ENCODE data around the gene RNF212. TPM values are rescaled to one million over a fixed set of nuclear protein-coding genes. Genes with fewer than 3 reads are reported as not detected.

RNF212 gene
- total and polyA plus RNA-seq, 8 donors, result 7.2 to 13.6 (median 10.0) TPM

GRCh38 chr4:1122505-1122904 is 9.1 kb upstream of the RNF212 start:
- TF ChIP-seq CTCF (IDR thresholded peaks at IDR 0.05), result no peak
- no peak for ATAC-seq

GRCh38 chr4:1116838-1117237 is 3.5 kb upstream of the RNF212 start:
- intact Hi-C loops (cut with DNase I), result no loop called here
- Histone ChIP-seq H3K27ac (no peak overlapping the region), H3K27me3 (peaks cover 4 to 48% of the 10 kb centered on the region in 2 donors), H3K4me3 (no peak overlapping the region), H3K4me1 (no peaks in the 10 kb centered on the region), H3K9me3 (no peaks in the 10 kb centered on the region), H3K36me3 (no peaks in the 10 kb centered on the region)
- no peak for TF ChIP-seq CTCF (IDR thresholded peaks at IDR 0.05)
- no peak for DNase-seq
- no peak for ATAC-seq

More at GRCh38 chr4:1122505-1122904, 9.1 kb upstream of the RNF212 start:
- peaks cover 0 to 7% of the 10 kb centered on the region in 2 donors for H3K27me3 ChIP-seq
- intact Hi-C loops (cut with DNase I), result no loop called here
- H3K4me3 ChIP-seq, result no peak overlapping the region
- H3K9me3 ChIP-seq, result no peaks in the 10 kb centered on the region
- no peaks in the 10 kb centered on the region for H3K4me1 ChIP-seq
- H3K27ac ChIP-seq, result no peak overlapping the region
- no peak for DNase-seq
- H3K36me3 ChIP-seq, result no peaks in the 10 kb centered on the region

GRCh38 chr4:1115528-1116293 is 2.3 kb upstream of the RNF212 start:
- ATAC-seq (no peak), DNase-seq (no peak)
- no peak overlapping the region for H3K4me3 ChIP-seq
- no peaks in the 10 kb centered on the region for H3K4me1 ChIP-seq
- peaks cover 4 to 60% of the 10 kb centered on the region in 2 donors for H3K27me3 ChIP-seq
- TF ChIP-seq CTCF (IDR thresholded peaks at IDR 0.05), result no peak
- no peak overlapping the region for H3K27ac ChIP-seq
- H3K9me3 ChIP-seq, result no peaks in the 10 kb centered on the region
- no peaks in the 10 kb centered on the region for H3K36me3 ChIP-seq
- intact Hi-C loops (cut with DNase I), result no loop called here

- ATAC-seq (no peak), DNase-seq (peak in 1 of 4 donors; percentile 59)
- no peaks in the 10 kb centered on the region for H3K4me1 ChIP-seq
- no peak overlapping the region for H3K27ac ChIP-seq
- no peaks in the 10 kb centered on the region for H3K36me3 ChIP-seq
- no peak overlapping the region for H3K4me3 ChIP-seq
- H3K9me3 ChIP-seq, result no peaks in the 10 kb centered on the region
- no peak for TF ChIP-seq CTCF (IDR thresholded peaks at IDR 0.05)
- H3K27me3 ChIP-seq, result peaks cover 4 to 78% of the 10 kb centered on the region in 2 donors
- intact Hi-C loops (cut with DNase I), result no loop called here
Measured at GRCh38 chr4:1112821-1113182, 562 bp downstream of the RNF212 start.

GRCh38 chr4:1112174-1112820 is 1.1 kb downstream of the RNF212 start:
- DNase-seq (peak in 1 of 4 donors; percentile 73), ATAC-seq (no peak)
- Histone ChIP-seq H3K4me3 (no peak overlapping the region), H3K4me1 (no peaks in the 10 kb centered on the region), H3K27me3 (peaks cover 4 to 72% of the 10 kb centered on the region in 2 donors), H3K36me3 (no peaks in the 10 kb centered on the region), H3K27ac (no peak overlapping the region), H3K9me3 (no peaks in the 10 kb centered on the region)
- no peak for TF ChIP-seq CTCF (IDR thresholded peaks at IDR 0.05)
- intact Hi-C loops (cut with DNase I), result no loop called here
